ENCODE measurements around the gene CDIP1.

DNA sequence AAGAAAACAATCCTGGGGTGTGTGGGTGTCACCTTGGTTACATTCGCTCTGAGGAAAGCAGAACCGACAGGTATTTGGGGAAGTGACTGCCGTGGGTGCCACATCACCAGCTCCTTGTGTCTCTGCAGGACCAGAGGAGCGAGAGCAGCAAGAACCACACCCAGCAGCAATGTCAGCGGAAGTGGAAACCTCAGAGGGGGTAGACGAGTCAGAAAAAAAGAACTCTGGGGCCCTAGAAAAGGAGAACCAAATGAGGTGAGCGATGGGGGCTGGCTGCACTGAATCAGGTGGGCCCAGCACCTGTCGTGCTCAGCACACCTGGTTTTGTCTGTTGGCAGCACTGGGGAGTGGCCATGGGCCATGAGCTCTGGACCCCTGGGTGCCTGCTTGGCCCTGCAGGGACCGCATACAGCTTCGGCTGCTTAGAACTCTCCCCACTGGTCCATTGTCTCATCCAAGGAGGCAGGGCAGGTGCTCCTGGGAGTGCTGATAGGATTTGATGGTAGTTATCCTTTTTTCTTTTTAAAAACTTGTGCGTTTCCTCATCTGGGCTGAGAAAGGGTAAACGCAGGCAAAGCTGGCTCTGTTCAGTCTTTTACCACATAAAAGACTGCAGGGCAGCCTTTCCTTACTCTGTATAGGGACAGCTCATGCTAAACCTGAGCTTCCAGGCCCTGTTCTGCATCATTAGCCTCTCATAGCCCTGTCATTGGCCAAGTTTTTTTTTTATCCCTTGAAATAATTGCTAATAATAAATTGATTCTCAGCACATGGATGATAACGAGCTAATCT is 33.0 kb downstream of the CDIP1 start:
- TF ChIP-seq, protein P1, sequence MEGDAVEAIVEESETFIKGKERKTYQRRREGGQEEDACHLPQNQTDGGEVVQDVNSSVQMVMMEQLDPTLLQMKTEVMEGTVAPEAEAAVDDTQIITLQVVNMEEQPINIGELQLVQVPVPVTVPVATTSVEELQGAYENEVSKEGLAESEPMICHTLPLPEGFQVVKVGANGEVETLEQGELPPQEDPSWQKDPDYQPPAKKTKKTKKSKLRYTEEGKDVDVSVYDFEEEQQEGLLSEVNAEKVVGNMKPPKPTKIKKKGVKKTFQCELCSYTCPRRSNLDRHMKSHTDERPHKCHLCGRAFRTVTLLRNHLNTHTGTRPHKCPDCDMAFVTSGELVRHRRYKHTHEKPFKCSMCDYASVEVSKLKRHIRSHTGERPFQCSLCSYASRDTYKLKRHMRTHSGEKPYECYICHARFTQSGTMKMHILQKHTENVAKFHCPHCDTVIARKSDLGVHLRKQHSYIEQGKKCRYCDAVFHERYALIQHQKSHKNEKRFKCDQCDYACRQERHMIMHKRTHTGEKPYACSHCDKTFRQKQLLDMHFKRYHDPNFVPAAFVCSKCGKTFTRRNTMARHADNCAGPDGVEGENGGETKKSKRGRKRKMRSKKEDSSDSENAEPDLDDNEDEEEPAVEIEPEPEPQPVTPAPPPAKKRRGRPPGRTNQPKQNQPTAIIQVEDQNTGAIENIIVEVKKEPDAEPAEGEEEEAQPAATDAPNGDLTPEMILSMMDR (IDR thresholded peaks at IDR 0.05): no peak
- no peak for TF ChIP-seq POLR2A (IDR thresholded peaks at IDR 0.05)

Measured in prostate gland (tissue), 2 donors.